ENCODE data around the gene CFAP107. TPM values are rescaled to one million over a fixed set of nuclear protein-coding genes. Genes with fewer than 3 reads are reported as not detected.

Gene CFAP107
- total and polyA plus RNA-seq, 2 experiments from 2014 or later, result not detected

DNA sequence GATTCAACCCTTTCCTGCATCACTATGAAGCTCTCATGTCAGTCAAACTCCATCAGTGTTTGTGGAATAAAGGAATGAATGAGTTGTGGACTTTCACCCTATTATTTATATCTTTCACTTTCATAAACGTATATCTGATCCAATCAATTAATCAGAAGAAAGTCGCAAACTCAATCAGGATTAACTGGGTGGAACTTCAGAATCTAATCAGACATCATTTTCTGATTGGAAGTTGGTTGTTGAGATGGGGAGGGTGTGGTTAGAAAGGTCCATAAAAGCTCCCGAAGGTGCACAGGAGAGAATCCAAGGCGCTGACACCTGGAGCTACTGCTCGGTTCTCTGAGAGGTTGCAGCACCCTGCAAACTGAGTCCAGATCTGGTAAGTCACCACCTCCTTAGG, 27.4 kb downstream of the CFAP107 start, which contains the start of gene PRAMEF12:
TSS of gene PRAMEF12 (plus strand) at position 301 of the 400 bp plus-strand sequence. CDS start 1,130 bp downstream, outside the sequence.
- no peak within 1 kb of the TSS for H3K9ac ChIP-seq
- no peaks in the 10 kb centered on the region for H4K20me1 ChIP-seq (ENCODE audit: insufficient read depth)
- H2AFZ ChIP-seq, result no peak within 1 kb of the TSS
- H3K4me3 ChIP-seq, result no peak within 1 kb of the TSS
- TF ChIP-seq EZH2phosphoT487 (IDR thresholded peaks at IDR 0.05; ENCODE audit: insufficient read depth, low read depth) (no peak), EZH2 (IDR thresholded peaks at IDR 0.05; ENCODE audit: insufficient read depth, poor library complexity, severe bottlenecking) (no peak)
- in situ Hi-C loops (cut with MboI), result no loop called here
- H3K9me3 ChIP-seq (ENCODE audit: low read depth), result no peaks in the 10 kb centered on the region
- no peaks in the 10 kb centered on the region for H3K36me3 ChIP-seq (ENCODE audit: low read depth)
- H3K9me2 ChIP-seq (ENCODE audit: insufficient read depth), result no peaks in the 10 kb centered on the region
- H3K79me2 ChIP-seq (ENCODE audit: insufficient read depth), result no peaks in the 10 kb centered on the region
- H3K4me1 ChIP-seq (ENCODE audit: insufficient read depth), result no peaks in the 10 kb centered on the region
- no peak within 1 kb of the TSS for H3K27ac ChIP-seq
- 34 to 39% methylated on average over 5 of the region's 5 CpGs for WGBS, 2 experiments (ENCODE audit: low coverage in 1 of 2, low lambda C conversion rate in 2 of 2, missing lambda C conversion rate in 2 of 2)
- H3F3A ChIP-seq (ENCODE audit: insufficient read depth), result no peaks in the 10 kb centered on the region
- H3K27me3 ChIP-seq (replicated peaks; ENCODE audit: insufficient read depth), result no peaks in the 10 kb centered on the region
- no peak within 1 kb of the TSS for H3K4me2 ChIP-seq (ENCODE audit: unreplicated experiment)
- no peak for DNase-seq

DNA sequence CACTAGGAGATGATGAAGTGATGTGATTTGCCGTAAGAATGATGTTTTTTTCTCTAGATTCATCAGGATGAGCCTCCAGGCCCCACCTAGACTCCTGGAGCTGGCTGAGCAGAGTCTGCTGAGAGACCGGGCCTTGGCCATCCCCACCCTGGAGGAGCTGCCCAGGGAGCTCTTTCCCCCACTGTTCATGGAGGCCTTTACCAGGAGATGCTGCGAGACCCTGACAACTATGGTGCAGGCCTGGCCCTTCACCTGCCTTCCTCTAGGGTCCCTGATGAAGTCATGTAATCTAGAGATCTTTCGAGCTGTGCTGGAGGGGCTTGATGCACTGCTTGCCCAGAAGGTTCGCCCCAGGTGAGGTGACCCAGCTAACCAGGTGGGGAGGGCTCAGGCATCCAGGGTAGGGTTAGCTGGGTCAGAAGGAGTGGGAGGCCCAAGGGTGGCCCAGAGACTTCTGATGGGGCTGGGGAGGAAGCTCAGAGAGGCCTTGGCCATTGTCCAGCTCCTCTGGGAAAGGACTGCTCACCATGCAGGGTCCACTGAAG, 28.9 kb downstream of the CFAP107 start:
- H3K27me3 ChIP-seq (replicated peaks; ENCODE audit: insufficient read depth), result no peaks in the 10 kb centered on the region
- WGBS, 2 experiments (ENCODE audit: low coverage in 1 of 2, low lambda C conversion rate in 2 of 2, missing lambda C conversion rate in 2 of 2), result 15 to 31% methylated on average over 5 of the region's 5 CpGs
- no peak overlapping the region for H3K9ac ChIP-seq
- H4K20me1 ChIP-seq (ENCODE audit: insufficient read depth), result no peaks in the 10 kb centered on the region
- no peak overlapping the region for H2AFZ ChIP-seq
- H3K9me3 ChIP-seq (ENCODE audit: low read depth), result no peaks in the 10 kb centered on the region
- H3K27ac ChIP-seq, result no peak overlapping the region
- in situ Hi-C loops (cut with MboI), result no loop called here
- H3K36me3 ChIP-seq (ENCODE audit: low read depth), result no peaks in the 10 kb centered on the region
- H3K4me1 ChIP-seq (ENCODE audit: insufficient read depth), result no peaks in the 10 kb centered on the region
- H3K9me2 ChIP-seq (ENCODE audit: insufficient read depth), result no peaks in the 10 kb centered on the region
- no peak for DNase-seq
- no peaks in the 10 kb centered on the region for H3K79me2 ChIP-seq (ENCODE audit: insufficient read depth)
- no peak overlapping the region for H3K4me2 ChIP-seq (ENCODE audit: unreplicated experiment)
- no peaks in the 10 kb centered on the region for H3F3A ChIP-seq (ENCODE audit: insufficient read depth)
- H3K4me3 ChIP-seq, result no peak overlapping the region
- no peak for TF ChIP-seq EZH2phosphoT487 (IDR thresholded peaks at IDR 0.05; ENCODE audit: insufficient read depth, low read depth)
- TF ChIP-seq EZH2 (IDR thresholded peaks at IDR 0.05; ENCODE audit: insufficient read depth, poor library complexity, severe bottlenecking), result no peak

DNA sequence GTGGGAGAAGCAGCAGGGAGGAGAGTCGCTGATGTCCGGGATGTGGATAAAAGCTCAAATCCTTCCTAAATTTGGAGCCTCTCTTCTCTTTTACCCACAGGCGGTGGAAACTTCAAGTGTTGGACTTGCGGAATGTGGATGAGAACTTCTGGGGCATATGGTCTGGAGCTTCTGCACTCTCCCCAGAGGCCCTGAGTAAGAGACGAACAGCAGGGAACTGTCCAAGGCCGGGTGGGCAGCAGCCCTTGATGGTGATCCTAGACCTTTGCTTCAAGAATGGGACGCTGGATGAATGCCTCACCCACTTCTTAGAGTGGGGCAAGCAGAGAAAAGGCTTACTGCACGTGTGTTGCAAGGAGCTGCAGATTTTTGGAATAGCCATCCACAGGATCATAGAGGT, 29.4 kb downstream of the CFAP107 start:
- Histone ChIP-seq H3K9me2 (ENCODE audit: insufficient read depth) (no peaks in the 10 kb centered on the region), H3K9ac (no peak overlapping the region), H4K20me1 (ENCODE audit: insufficient read depth) (no peaks in the 10 kb centered on the region), H3K79me2 (ENCODE audit: insufficient read depth) (no peaks in the 10 kb centered on the region), H3K9me3 (ENCODE audit: low read depth) (no peaks in the 10 kb centered on the region), H3F3A (ENCODE audit: insufficient read depth) (no peaks in the 10 kb centered on the region), H3K4me1 (ENCODE audit: insufficient read depth) (no peaks in the 10 kb centered on the region), H2AFZ (no peak overlapping the region), H3K4me2 (ENCODE audit: unreplicated experiment) (no peak overlapping the region), H3K27me3 (replicated peaks; ENCODE audit: insufficient read depth) (no peaks in the 10 kb centered on the region), H3K4me3 (no peak overlapping the region), H3K27ac (no peak overlapping the region), H3K36me3 (ENCODE audit: low read depth) (no peaks in the 10 kb centered on the region)
- WGBS, 2 experiments (ENCODE audit: low coverage in 1 of 2, low lambda C conversion rate in 2 of 2, missing lambda C conversion rate in 2 of 2), result 39 to 49% methylated on average over 8 of the region's 8 CpGs
- in situ Hi-C loops (cut with MboI), result no loop called here
- DNase-seq, result no peak
- TF ChIP-seq EZH2phosphoT487 (IDR thresholded peaks at IDR 0.05; ENCODE audit: insufficient read depth, low read depth) (no peak), EZH2 (IDR thresholded peaks at IDR 0.05; ENCODE audit: insufficient read depth, poor library complexity, severe bottlenecking) (no peak)

DNA sequence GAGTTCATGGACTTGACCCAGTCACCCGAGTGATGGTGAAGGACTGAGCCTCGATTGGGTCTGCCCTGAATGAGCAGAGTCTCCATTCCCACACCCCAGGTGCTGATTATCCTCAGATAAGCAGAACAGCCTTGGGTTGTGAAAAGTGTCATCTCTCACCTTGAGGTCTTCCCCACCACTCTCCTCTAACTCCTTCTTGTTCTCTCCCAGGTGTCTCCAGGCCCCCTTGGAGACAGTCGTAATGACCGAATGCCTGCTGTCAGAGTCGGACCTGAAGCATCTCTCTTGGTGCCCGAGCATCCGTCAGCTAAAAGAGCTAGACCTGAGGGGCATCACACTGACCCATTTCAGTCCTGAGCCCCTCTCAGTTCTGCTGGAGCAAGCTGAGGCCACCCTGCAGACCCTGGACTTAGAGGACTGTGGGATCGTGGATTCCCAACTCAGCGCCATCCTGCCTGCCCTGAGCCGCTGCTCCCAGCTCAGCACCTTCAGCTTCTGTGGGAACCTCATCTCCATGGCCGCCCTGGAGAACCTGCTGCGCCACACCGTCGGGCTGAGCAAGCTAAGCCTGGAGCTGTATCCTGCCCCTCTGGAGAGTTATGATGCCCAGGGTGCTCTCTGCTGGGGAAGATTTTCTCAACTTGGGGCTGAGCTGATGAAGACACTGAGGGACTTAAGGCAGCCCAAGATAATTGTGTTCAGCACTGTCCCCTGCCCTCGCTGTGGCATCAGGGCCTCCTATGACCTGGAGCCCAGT, 31.0 kb downstream of the CFAP107 start:
- Histone ChIP-seq H3K9me2 (ENCODE audit: insufficient read depth) (no peaks in the 10 kb centered on the region), H3K36me3 (ENCODE audit: low read depth) (no peaks in the 10 kb centered on the region), H3K27me3 (replicated peaks; ENCODE audit: insufficient read depth) (no peaks in the 10 kb centered on the region), H3K4me3 (no peak overlapping the region), H4K20me1 (ENCODE audit: insufficient read depth) (no peaks in the 10 kb centered on the region), H3K27ac (no peak overlapping the region), H3K4me2 (ENCODE audit: unreplicated experiment) (no peak overlapping the region), H3F3A (ENCODE audit: insufficient read depth) (no peaks in the 10 kb centered on the region), H3K4me1 (ENCODE audit: insufficient read depth) (no peaks in the 10 kb centered on the region), H2AFZ (no peak overlapping the region), H3K79me2 (ENCODE audit: insufficient read depth) (no peaks in the 10 kb centered on the region), H3K9me3 (ENCODE audit: low read depth) (no peaks in the 10 kb centered on the region), H3K9ac (no peak overlapping the region)
- DNase-seq, result no peak
- in situ Hi-C loops (cut with MboI), result no loop called here
- no peak for TF ChIP-seq EZH2 (IDR thresholded peaks at IDR 0.05; ENCODE audit: insufficient read depth, poor library complexity, severe bottlenecking)
- TF ChIP-seq EZH2phosphoT487 (IDR thresholded peaks at IDR 0.05; ENCODE audit: insufficient read depth, low read depth), result no peak
- WGBS, 2 experiments (ENCODE audit: low coverage in 1 of 2, low lambda C conversion rate in 2 of 2, missing lambda C conversion rate in 2 of 2), result 54 to 61% methylated on average over 15 of the region's 15 CpGs

All from GM23248 (cell line).